BLaER1 treated with 17β-estradiol and CSF1 and Interleukin-3, amounts not matched to agents 10 nM and 100 nM (cell line): ENCODE results near the gene CTNNA1.
A peak's percentile ranks its signal among the peaks of the same experiment; 100 is the strongest.

Source experiments
- H3K27ac ChIP-seq, 11 experiments: shearing (Covaris generic); formaldehyde crosslinking; 2 replicates each; pipeline ENCODE4 v1.8.1; 2022
- H3K27me3 ChIP-seq, 11 experiments: shearing (Covaris generic); formaldehyde crosslinking; 2 replicates each; pipeline ENCODE4 v1.8.1; 2022
- H3K36me3 ChIP-seq, 11 experiments: shearing (Covaris generic); formaldehyde crosslinking; 2 replicates each; pipeline ENCODE4 v1.8.1; 2022
- H3K4me1 ChIP-seq, 10 experiments: shearing (Covaris generic); formaldehyde crosslinking; 2 replicates each; pipeline ENCODE4 v1.8.1; 2022
- H3K4me2 ChIP-seq, 11 experiments: shearing (Covaris generic); formaldehyde crosslinking; 2 replicates each; pipeline ENCODE4 v1.8.1; 2022
- H3K4me3 ChIP-seq, 10 experiments: shearing (Covaris generic); formaldehyde crosslinking; 2 replicates each; pipeline ENCODE4 v1.8.1; 2022
- H3K9ac ChIP-seq, 11 experiments: shearing (Covaris generic); formaldehyde crosslinking; 2 replicates each; pipeline ENCODE4 v1.8.1; 2022
- H3K9me3 ChIP-seq, 11 experiments: shearing (Covaris generic); formaldehyde crosslinking; replicated peaks in 1 of 11; 2 replicates each; pipeline ENCODE4 v1.8.1; 2022
- H4K20me1 ChIP-seq, 11 experiments: shearing (Covaris generic); formaldehyde crosslinking; 2 replicates each; pipeline ENCODE4 v1.8.1; 2022
- Cebpa-rat ChIP-seq, 11 experiments: shearing (Covaris generic); IDR thresholded peaks; 2 replicates each; pipeline ENCODE4 v1.8.1; 2022

Gene CTNNA1

GRCh38 chr5:138974227-138975063 lies 221.2 kb downstream of the CTNNA1 start:
- TF ChIP-seq Cebpa-rat (IDR thresholded peaks at IDR 0.05): no peak
- H3K4me2 ChIP-seq: no peak overlapping the region
- H3K27ac ChIP-seq: no peak overlapping the region

GRCh38 chr5:138975098-138975847 lies 222.0 kb downstream of the CTNNA1 start:
- H3K27me3 ChIP-seq: no peaks in the 10 kb centered on the region
- peaks cover 0 to 18% (median 10%) of the 10 kb centered on the region in 10 experiments; a peak in 14 of 20 replicates for H3K4me1 ChIP-seq
- H3K4me2 ChIP-seq: peak overlapping the region in 6 of 11 experiments; percentile 1 to 20 (median 8); a peak in 4 of 22 replicates
- no peak overlapping the region for H3K4me3 ChIP-seq
- H3K9me3 ChIP-seq: peaks cover 0 to 7% (median 0%) of the 10 kb centered on the region in 11 experiments; a peak in 1 of 22 replicates
- TF ChIP-seq Cebpa-rat (IDR thresholded peaks at IDR 0.05): no peak
- H3K9ac ChIP-seq: no peak overlapping the region
- H4K20me1 ChIP-seq: no peaks in the 10 kb centered on the region; a peak in 1 of 22 replicates
- peaks cover 0 to 24% (median 0%) of the 10 kb centered on the region in 11 experiments; a peak in 3 of 22 replicates for H3K36me3 ChIP-seq
- no peak overlapping the region for H3K27ac ChIP-seq

More at GRCh38 chr5:138974227-138975063, 221.2 kb downstream of the CTNNA1 start:
- peaks cover 0 to 18% (median 10%) of the 10 kb centered on the region in 10 experiments; a peak in 13 of 20 replicates for H3K4me1 ChIP-seq
- H4K20me1 ChIP-seq: no peaks in the 10 kb centered on the region; a peak in 1 of 22 replicates
- no peak overlapping the region for H3K4me3 ChIP-seq
- H3K9me3 ChIP-seq: peaks cover 0 to 7% (median 0%) of the 10 kb centered on the region in 11 experiments; a peak in 1 of 22 replicates
- peaks cover 0 to 16% (median 0%) of the 10 kb centered on the region in 11 experiments; a peak in 3 of 22 replicates for H3K36me3 ChIP-seq
- H3K9ac ChIP-seq: no peak overlapping the region
- no peaks in the 10 kb centered on the region for H3K27me3 ChIP-seq

- Histone ChIP-seq H4K20me1 (no peaks in the 10 kb centered on the region; a peak in 1 of 22 replicates), H3K4me3 (no peak overlapping the region), H3K4me2 (no peak overlapping the region), H3K27me3 (no peaks in the 10 kb centered on the region), H3K4me1 (peaks cover 8 to 26% (median 15%) of the 10 kb centered on the region in 10 experiments; a peak in 17 of 20 replicates), H3K27ac (no peak overlapping the region), H3K36me3 (peaks cover 0 to 11% (median 0%) of the 10 kb centered on the region in 11 experiments; a peak in 2 of 22 replicates), H3K9ac (no peak overlapping the region), H3K9me3 (no peaks in the 10 kb centered on the region)
- TF ChIP-seq Cebpa-rat (IDR thresholded peaks at IDR 0.05): no peak
Measured at GRCh38 chr5:138978080-138978479, 224.9 kb downstream of the CTNNA1 start.

- Histone ChIP-seq H3K4me2 (no peak overlapping the region), H3K36me3 (peaks cover 0 to 14% (median 0%) of the 10 kb centered on the region in 11 experiments; a peak in 2 of 22 replicates), H3K27ac (no peak overlapping the region), H3K4me3 (no peak overlapping the region), H3K27me3 (no peaks in the 10 kb centered on the region), H4K20me1 (no peaks in the 10 kb centered on the region; a peak in 1 of 22 replicates), H3K9ac (no peak overlapping the region), H3K4me1 (peaks cover 8 to 26% (median 15%) of the 10 kb centered on the region in 10 experiments; a peak in 17 of 20 replicates), H3K9me3 (no peaks in the 10 kb centered on the region)
- TF ChIP-seq Cebpa-rat (IDR thresholded peaks at IDR 0.05): no peak
Measured at GRCh38 chr5:138978581-138978980, 225.4 kb downstream of the CTNNA1 start.

- H3K9ac ChIP-seq: no peak overlapping the region
- H3K4me3 ChIP-seq: no peak overlapping the region
- H3K4me2 ChIP-seq: no peak overlapping the region
- no peaks in the 10 kb centered on the region for H4K20me1 ChIP-seq
- no peak for TF ChIP-seq Cebpa-rat (IDR thresholded peaks at IDR 0.05)
- no peaks in the 10 kb centered on the region for H3K27me3 ChIP-seq
- H3K9me3 ChIP-seq: no peaks in the 10 kb centered on the region
- no peak overlapping the region for H3K27ac ChIP-seq
- H3K36me3 ChIP-seq: peaks cover 0 to 19% (median 0%) of the 10 kb centered on the region in 11 experiments; a peak in 2 of 22 replicates
- H3K4me1 ChIP-seq: peaks cover 9 to 29% (median 15%) of the 10 kb centered on the region in 10 experiments; a peak in 17 of 20 replicates
Measured at GRCh38 chr5:138979684-138980280, 226.6 kb downstream of the CTNNA1 start.

GRCh38 chr5:138980441-138980840 lies 227.2 kb downstream of the CTNNA1 start:
- no peak overlapping the region for H3K4me2 ChIP-seq
- H3K9ac ChIP-seq: no peak overlapping the region
- TF ChIP-seq Cebpa-rat (IDR thresholded peaks at IDR 0.05): no peak
- H3K9me3 ChIP-seq: no peaks in the 10 kb centered on the region
- no peak overlapping the region for H3K4me3 ChIP-seq
- H3K27me3 ChIP-seq: no peaks in the 10 kb centered on the region
- H3K27ac ChIP-seq: no peak overlapping the region
- H3K36me3 ChIP-seq: peaks cover 0 to 22% (median 0%) of the 10 kb centered on the region in 11 experiments; a peak in 2 of 22 replicates
- no peaks in the 10 kb centered on the region for H4K20me1 ChIP-seq
- H3K4me1 ChIP-seq: peaks cover 6 to 31% (median 15%) of the 10 kb centered on the region in 10 experiments; a peak in 17 of 20 replicates

- no peaks in the 10 kb centered on the region for H3K27me3 ChIP-seq
- H3K27ac ChIP-seq: no peak overlapping the region
- no peak overlapping the region for H3K9ac ChIP-seq
- H3K4me2 ChIP-seq: peak overlapping the region in 4 of 11 experiments; percentile 14 to 36 (median 31); a peak in 7 of 22 replicates
- H3K9me3 ChIP-seq: no peaks in the 10 kb centered on the region
- peaks cover 0 to 30% (median 15%) of the 10 kb centered on the region in 10 experiments; a peak in 12 of 20 replicates for H3K4me1 ChIP-seq
- H4K20me1 ChIP-seq: no peaks in the 10 kb centered on the region
- H3K4me3 ChIP-seq: no peak overlapping the region
- H3K36me3 ChIP-seq: peaks cover 0 to 22% (median 0%) of the 10 kb centered on the region in 11 experiments; a peak in 2 of 22 replicates
- no peak for TF ChIP-seq Cebpa-rat (IDR thresholded peaks at IDR 0.05)
Measured at GRCh38 chr5:138981131-138981530, 227.9 kb downstream of the CTNNA1 start.

GRCh38 chr5:138981586-138981985 lies 228.4 kb downstream of the CTNNA1 start:
- Histone ChIP-seq H3K27ac (no peak overlapping the region), H3K36me3 (peaks cover 0 to 22% (median 0%) of the 10 kb centered on the region in 11 experiments; a peak in 2 of 22 replicates), H3K9me3 (no peaks in the 10 kb centered on the region), H3K4me2 (peak overlapping the region in 6 of 11 experiments; percentile 14 to 36 (median 28); a peak in 9 of 22 replicates), H3K27me3 (no peaks in the 10 kb centered on the region), H3K4me3 (no peak overlapping the region), H4K20me1 (no peaks in the 10 kb centered on the region), H3K9ac (no peak overlapping the region), H3K4me1 (peaks cover 0 to 30% (median 15%) of the 10 kb centered on the region in 10 experiments; a peak in 11 of 20 replicates)
- TF ChIP-seq Cebpa-rat (IDR thresholded peaks at IDR 0.05): no peak
